ENCODE data around the gene PRRT2.
"Not testable (repeated sequence)": the region's sequence is repeated elsewhere in the genome, so short reads cannot be mapped to it uniquely, and the experiment has no call there.

The PRRT2 gene

DNA sequence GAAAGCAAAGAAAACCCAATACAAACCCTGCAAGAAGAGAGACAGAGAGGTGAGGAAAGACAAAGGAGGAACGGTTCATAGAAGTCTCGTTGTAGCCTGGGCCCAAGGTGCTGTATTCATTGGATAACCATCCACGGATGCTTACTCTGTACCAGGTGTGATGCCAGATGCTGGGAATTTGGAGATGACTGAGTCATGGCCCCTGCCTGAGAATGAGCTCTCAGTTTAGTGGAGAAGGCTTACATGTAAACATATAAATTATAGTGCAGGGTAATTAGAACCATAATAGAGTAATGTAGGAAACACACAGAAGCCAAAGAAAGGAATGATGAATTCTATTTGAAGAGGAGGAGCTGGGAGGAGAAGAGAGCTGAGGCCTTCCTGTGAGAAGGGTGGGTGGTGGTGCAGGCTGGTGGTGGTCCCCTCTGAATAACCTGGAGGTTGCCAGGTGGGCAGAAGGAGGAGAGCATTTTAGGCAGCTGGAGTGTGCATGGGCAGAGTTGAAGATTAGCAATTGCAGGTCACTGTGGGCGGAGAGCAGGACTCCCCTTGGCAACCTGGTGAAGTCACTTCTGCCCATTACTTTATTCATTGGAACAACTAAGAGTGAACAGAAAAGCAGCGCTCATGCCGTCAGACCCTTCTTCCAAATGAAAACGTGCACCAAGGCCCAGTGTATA is 41.6 kb upstream of the PRRT2 start:
- TF ChIP-seq CTCF (IDR thresholded peaks at IDR 0.05; ENCODE audit: insufficient read depth, low read length, missing control alignments): no peak
- CTCF ChIA-PET: interaction anchor here (0.6 to 2.5 kb wide), 5 partner anchors 10 to 52 kb away, joined by 3 to 7 read pairs (median 3); no protein-coding TSS in a partner anchor
- H3K4me3 ChIP-seq (ENCODE audit: low read depth, low read length): no peak overlapping the region
- POLR2A ChIA-PET: no interaction called here
- no peak for DNase-seq (ENCODE audit: low read depth, low spot score)

GRCh38 chr16:29772330-29772729 is 39.7 kb upstream of the PRRT2 start:
- POLR2A ChIA-PET: not testable (repeated sequence)
- CTCF ChIA-PET: interaction anchor here (0.6 to 3.4 kb wide), 4 partner anchors 13 to 68 kb away, joined by 3 to 22 read pairs (median 8); partner anchors contain the start of gene KIF22

DNA sequence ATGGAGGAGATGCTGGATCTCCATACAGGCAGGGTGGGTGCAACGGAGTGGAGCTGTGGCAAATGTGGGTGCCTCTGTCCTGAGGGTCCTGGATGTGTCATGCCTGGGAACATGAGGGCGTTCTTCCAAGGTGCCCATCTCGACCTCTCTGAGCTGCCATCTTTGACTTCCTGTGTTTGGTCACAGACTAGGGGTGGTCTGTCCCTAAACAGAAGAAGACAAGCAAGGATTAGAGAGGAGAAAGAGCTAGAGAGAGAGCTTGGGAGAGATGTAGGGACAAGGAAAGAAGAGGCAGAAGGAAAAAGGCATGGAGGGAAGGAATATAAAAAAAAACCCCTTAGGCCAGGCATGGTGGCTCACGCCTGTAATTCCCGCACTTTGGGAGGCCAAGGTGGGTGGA is 37.3 kb upstream of the PRRT2 start:
- ChIA-PET POLR2A (no interaction called here), CTCF (interaction anchor here (3.1 to 3.4 kb wide), 2 partner anchors 10 to 15 kb away, joined by 14 to 22 read pairs; partner anchors contain the start of gene KIF22)
- TF ChIP-seq CTCF (IDR thresholded peaks at IDR 0.05; ENCODE audit: insufficient read depth, low read length, missing control alignments): no peak
- H3K4me3 ChIP-seq (ENCODE audit: low read depth, low read length): no peak overlapping the region
- DNase-seq (ENCODE audit: low read depth, low spot score): no peak

More at GRCh38 chr16:29772330-29772729, 39.7 kb upstream of the PRRT2 start:
- not testable (repeated sequence) for DNase-seq (ENCODE audit: low read depth, low spot score); H3K4me3 ChIP-seq (ENCODE audit: low read depth, low read length)

- no peak for TF ChIP-seq CTCF (IDR thresholded peaks at IDR 0.05; ENCODE audit: insufficient read depth, low read length, missing control alignments)
- no peak for DNase-seq (ENCODE audit: low read depth, low spot score)
- no peak overlapping the region for H3K4me3 ChIP-seq (ENCODE audit: low read depth, low read length)
- ChIA-PET CTCF (interaction anchor here (1.0 to 4.8 kb wide), 2 partner anchors 9 to 14 kb away, joined by 4 to 23 read pairs; partner anchors contain the start of gene KIF22), POLR2A (no interaction called here)
Measured at GRCh38 chr16:29775742-29776408, 36.1 kb upstream of the PRRT2 start.

DNA sequence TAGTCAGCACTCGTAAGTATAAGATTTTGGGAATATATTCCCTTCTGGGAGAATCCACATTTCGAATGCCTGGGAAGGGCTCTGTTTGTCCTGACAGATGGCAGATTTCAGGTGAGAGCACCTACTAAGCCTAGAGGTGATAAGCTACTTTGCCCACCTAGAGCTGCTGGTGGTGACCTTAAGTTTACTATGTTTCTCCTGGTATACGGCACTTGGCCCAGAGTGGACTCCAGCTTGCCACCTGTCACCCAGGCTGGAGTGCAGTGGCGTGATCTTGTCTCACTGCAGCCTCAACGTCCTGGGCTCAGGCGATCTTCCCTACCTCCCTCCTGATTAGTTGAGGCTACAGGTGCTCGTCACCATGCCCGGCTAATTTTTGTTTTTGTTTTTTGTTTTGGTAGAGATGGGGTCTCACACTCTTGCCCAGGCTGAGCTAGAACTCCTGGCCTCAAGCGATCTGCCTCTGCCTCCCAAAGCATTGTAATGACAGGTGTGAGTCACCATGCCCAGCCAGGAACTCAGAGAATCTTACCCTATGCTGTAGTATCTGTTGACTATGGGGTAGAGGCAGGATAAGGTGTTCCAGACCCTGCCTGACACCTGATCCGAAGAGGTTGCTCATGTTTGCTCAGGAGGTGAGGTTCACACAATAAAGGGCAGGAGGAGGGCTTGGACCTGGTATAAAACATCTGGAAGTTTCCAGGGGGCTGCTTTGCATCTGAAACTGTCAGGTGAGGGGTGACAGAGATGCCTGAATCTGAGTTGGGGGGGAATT is 34.2 kb upstream of the PRRT2 start, which contains the start of gene ZG16:
TSS of gene ZG16 (plus strand) at position 681 of the 775 bp plus-strand sequence. CDS start 1,011 bp downstream, outside the sequence.
- no peak for TF ChIP-seq CTCF (IDR thresholded peaks at IDR 0.05; ENCODE audit: insufficient read depth, low read length, missing control alignments)
- no peak within 1 kb of the TSS for H3K4me3 ChIP-seq (ENCODE audit: low read depth, low read length)
- CTCF ChIA-PET: interaction anchor here (1.3 to 4.8 kb wide), 2 partner anchors 12 to 17 kb away, joined by 3 to 23 read pairs; partner anchors contain the start of gene KIF22
- POLR2A ChIA-PET: no interaction called here
- no peak for DNase-seq (ENCODE audit: low read depth, low spot score)

GRCh38 chr16:29779474-29779873 is 32.5 kb upstream of the PRRT2 start:
- no peak for TF ChIP-seq CTCF (IDR thresholded peaks at IDR 0.05; ENCODE audit: insufficient read depth, low read length, missing control alignments)
- no peak overlapping the region for H3K4me3 ChIP-seq (ENCODE audit: low read depth, low read length)
- no peak for DNase-seq (ENCODE audit: low read depth, low spot score)
- ChIA-PET CTCF (interaction anchor here (1.3 to 4.8 kb wide), 2 partner anchors 10 to 15 kb away, joined by 3 to 23 read pairs; partner anchors contain the start of gene KIF22), POLR2A (no interaction called here)

- DNase-seq (ENCODE audit: low read depth, low spot score); POLR2A ChIA-PET; H3K4me3 ChIP-seq (ENCODE audit: low read depth, low read length): not testable (repeated sequence)
- CTCF ChIA-PET: interaction anchor here (1.1 to 3.9 kb wide), 5 partner anchors 13 to 65 kb away, joined by 3 to 28 read pairs (median 5); no protein-coding TSS in a partner anchor
Measured at GRCh38 chr16:29783094-29783953, 28.7 kb upstream of the PRRT2 start.
